ENCODE data around the gene B9D2. TPM values are rescaled to one million over a fixed set of nuclear protein-coding genes. Genes with fewer than 3 reads are reported as not detected.
A peak's percentile ranks its signal among the peaks of the same experiment; 100 is the strongest.

The B9D2 gene
- total RNA-seq, 1 experiment from 2014 or later, result 4.4 TPM

GRCh38 chr19:41364524-41365391, 809 bp upstream of the B9D2 start:
- Histone ChIP-seq H3F3A (ENCODE audit: low read length, unreplicated experiment) (no peaks in the 10 kb centered on the region), H3K9me2 (replicated peaks; ENCODE audit: low read length) (no peaks in the 10 kb centered on the region), H3K9me3 (ENCODE audit: low read length) (no peaks in the 10 kb centered on the region), H3K4me1 (ENCODE audit: insufficient read depth, low read length) (peaks cover 30% of the 10 kb centered on the region), H3K27me3 (ENCODE audit: low read length) (no peaks in the 10 kb centered on the region), H3K4me2 (ENCODE audit: low read length) (peak overlapping the region; percentile 98), H3K9ac (ENCODE audit: low read length) (peak overlapping the region; percentile 90), H3K27ac (ENCODE audit: low read length) (peak overlapping the region; percentile 88), H3K36me3 (ENCODE audit: low read depth, low read length) (no peaks in the 10 kb centered on the region), H3K79me2 (ENCODE audit: low read length) (peaks cover 15% of the 10 kb centered on the region), H2AFZ (ENCODE audit: low read length) (peak overlapping the region; percentile 95), H3K4me3 (ENCODE audit: low read length) (peak overlapping the region; percentile 86), H4K20me1 (ENCODE audit: low read length) (no peaks in the 10 kb centered on the region)
- ATAC-seq, result no peak
- CTCF ChIA-PET, result no interaction called here
- intact Hi-C loops (cut with micrococcal nuclease), result no loop called here
- TF ChIP-seq EZH2phosphoT487 (IDR thresholded peaks at IDR 0.05; ENCODE audit: borderline replicate concordance, low read length), result no peak
- TF ChIP-seq EZH2 (IDR thresholded peaks at IDR 0.05; ENCODE audit: low read length, unreplicated experiment), result no peak
- TF ChIP-seq CTCF (conservative IDR thresholded peaks at IDR 0.05; ENCODE audit: low read depth, low read length), result no peak
- DNase-seq, result no peak
- BruUV-seq (replicated peaks), result no TSS peak
- POLR2A ChIA-PET (ENCODE audit: unreplicated experiment), result no interaction called here

- H3K4me1 ChIP-seq (ENCODE audit: insufficient read depth, low read length), result peaks cover 30% of the 10 kb centered on the region
- H3K4me2 ChIP-seq (ENCODE audit: low read length), result peak overlapping the region; percentile 98
- H3K36me3 ChIP-seq (ENCODE audit: low read depth, low read length), result no peaks in the 10 kb centered on the region
- H3F3A ChIP-seq (ENCODE audit: low read length, unreplicated experiment), result no peaks in the 10 kb centered on the region
- DNase-seq (no peak), ATAC-seq (no peak)
- H2AFZ ChIP-seq (ENCODE audit: low read length), result peak overlapping the region; percentile 95
- peak overlapping the region; percentile 86 for H3K4me3 ChIP-seq (ENCODE audit: low read length)
- no peak overlapping the region; the same call in 1 of the 2 replicates for H3K27ac ChIP-seq (ENCODE audit: low read length)
- no TSS peak for BruUV-seq (replicated peaks)
- H3K79me2 ChIP-seq (ENCODE audit: low read length), result peaks cover 15% of the 10 kb centered on the region
- peak overlapping the region; percentile 90 for H3K9ac ChIP-seq (ENCODE audit: low read length)
- H3K27me3 ChIP-seq (ENCODE audit: low read length), result no peaks in the 10 kb centered on the region
- no peaks in the 10 kb centered on the region for H3K9me2 ChIP-seq (replicated peaks; ENCODE audit: low read length)
- no peaks in the 10 kb centered on the region for H3K9me3 ChIP-seq (ENCODE audit: low read length)
- POLR2A ChIA-PET (ENCODE audit: unreplicated experiment), result interaction anchor here (0.6 to 0.7 kb wide), 5 partner anchors 8 to 1272 kb away, joined by 3 to 5 read pairs (median 3); partner anchors contain the start of gene HNRNPUL1
- no peaks in the 10 kb centered on the region for H4K20me1 ChIP-seq (ENCODE audit: low read length)
- CTCF ChIA-PET, result interaction anchor here (0.9 kb wide), 1 partner anchor 10 kb away, joined by 3 read pairs; the partner anchor contains the start of gene TGFB1
- TF ChIP-seq EZH2phosphoT487 (IDR thresholded peaks at IDR 0.05; ENCODE audit: borderline replicate concordance, low read length) (no peak), CTCF (conservative IDR thresholded peaks at IDR 0.05; ENCODE audit: low read depth, low read length) (no peak), EZH2 (IDR thresholded peaks at IDR 0.05; ENCODE audit: low read length, unreplicated experiment) (no peak)
- intact Hi-C loops (cut with micrococcal nuclease), result no loop called here
These were observed 587 bp downstream of the B9D2 start for GRCh38 chr19:41363371-41363752.

All from PC-3 (cell line).